NT2/D1 (cell line): ENCODE measurements around the gene DCAF11.

Source experiments
- YY1 ChIP-seq: IDR thresholded peaks from 2 replicates; pipeline ENCODE4 v1.6.1; 2011; ENCODE audit not compliant: insufficient read length, insufficient read depth
- ZNF274 ChIP-seq: IDR thresholded peaks from 2 replicates; pipeline ENCODE4 v1.6.1; 2011; ENCODE audit warnings: mild to moderate bottlenecking, low read depth, low read length

- no peak for TF ChIP-seq ZNF274
- TF ChIP-seq YY1, result no peak
Observed at GRCh38 chr14:24094841-24095270, 19.7 kb upstream of the DCAF11 start.
